GM12878 (cell line): ENCODE data around the gene SNX32.

Experiments used
- CHD1 ChIP-seq: IDR thresholded peaks from 2 replicates; pipeline ENCODE4 v1.6.1; 2012; ENCODE audit warnings: low read depth, low read length, improper control_type of control experiment
- DPF2 ChIP-seq: fragments of 450-650 bp; IDR thresholded peaks from 2 replicates; pipeline ENCODE4 v1.6.1; 2017; ENCODE audit warnings: mild to moderate bottlenecking
- EGR1 ChIP-seq, 2 experiments: IDR thresholded peaks; 1 replicate in 1 of 2; 2 replicates in 1 of 2; pipeline ENCODE4 v1.6.1; 2011 to 2012; ENCODE audit warnings: low read depth in 2 of 2, low read length in 2 of 2, borderline replicate concordance in 1 of 2, mild to moderate bottlenecking in 1 of 2, moderate library complexity in 1 of 2
- FOS ChIP-seq: IDR thresholded peaks from 3 replicates; pipeline ENCODE4 v1.6.1; 2011; ENCODE audit warnings: borderline replicate concordance; ENCODE audit not compliant: insufficient read length; ENCODE audit errors: extremely low read depth
- PAX5 ChIP-seq: IDR thresholded peaks from 2 replicates; pipeline ENCODE4 v1.6.1; 2011; ENCODE audit warnings: low read depth, low read length, borderline replicate concordance
- POLR2A ChIP-seq: IDR thresholded peaks from 2 replicates; pipeline ENCODE4 v1.6.1; 2011; ENCODE audit warnings: low read depth, mild to moderate bottlenecking, low read length
- SMC3 ChIP-seq: IDR thresholded peaks from 2 replicates; pipeline ENCODE4 v1.6.1; 2011; ENCODE audit warnings: low read length, improper control_type of control experiment, borderline replicate concordance
- TCF3 ChIP-seq: IDR thresholded peaks from 2 replicates; pipeline ENCODE4 v1.6.1; 2012; ENCODE audit warnings: low read depth, mild to moderate bottlenecking, low read length, borderline replicate concordance; ENCODE audit not compliant: insufficient read depth
- TF ChIP-seq, protein P1 (sequence below), 3 experiments: IDR thresholded peaks in 2 of 3; conservative IDR thresholded peaks in 1 of 3; 2 replicates each; pipeline ENCODE4 v1.5.1; 2011; ENCODE audit warnings: low read depth in 3 of 3, low read length in 3 of 3, mild to moderate bottlenecking in 3 of 3, control low read depth in 2 of 3, moderate library complexity in 2 of 3, inconsistent platforms in 1 of 3, mixed read lengths in 1 of 3; ENCODE audit not compliant: control insufficient read depth in 2 of 3, insufficient read depth in 1 of 3; ENCODE audit errors: extremely low read depth in 1 of 3
- TF ChIP-seq, protein P2 (sequence below): fragments of 450-650 bp; IDR thresholded peaks from 2 replicates; pipeline ENCODE4 v1.6.1; 2017; ENCODE audit warnings: mild to moderate bottlenecking, low read depth, inconsistent platforms; ENCODE audit not compliant: poor library complexity, severe bottlenecking
- TF ChIP-seq, protein P3 (sequence below): IDR thresholded peaks from 2 replicates; pipeline ENCODE4 v1.6.1; 2012; ENCODE audit warnings: low read depth, low read length, improper control_type of control experiment

DNA sequence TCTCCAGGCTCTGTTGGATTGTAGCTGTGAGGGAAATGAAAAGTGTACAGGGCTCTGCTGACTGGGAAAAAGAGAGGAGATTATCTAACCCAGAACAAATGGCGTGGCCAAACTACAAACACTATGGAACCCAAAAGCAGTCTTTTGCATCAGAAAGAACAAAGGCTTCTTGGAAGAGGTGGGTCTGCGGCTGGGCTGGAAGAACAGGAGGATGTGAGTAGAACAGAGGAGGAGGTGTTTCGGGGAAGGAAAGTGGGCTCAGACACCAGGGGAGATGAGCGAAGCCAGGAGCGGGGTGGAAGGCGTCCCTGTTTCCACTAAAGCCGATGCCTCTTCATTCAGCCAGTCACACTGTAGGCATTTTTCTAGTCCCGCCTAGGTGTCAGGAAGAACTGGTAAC, 34.9 kb upstream of the SNX32 start:
- TF ChIP-seq TCF3: no peak
- no peak for TF ChIP-seq DPF2
- TF ChIP-seq POLR2A: no peak
- TF ChIP-seq, protein P1, sequence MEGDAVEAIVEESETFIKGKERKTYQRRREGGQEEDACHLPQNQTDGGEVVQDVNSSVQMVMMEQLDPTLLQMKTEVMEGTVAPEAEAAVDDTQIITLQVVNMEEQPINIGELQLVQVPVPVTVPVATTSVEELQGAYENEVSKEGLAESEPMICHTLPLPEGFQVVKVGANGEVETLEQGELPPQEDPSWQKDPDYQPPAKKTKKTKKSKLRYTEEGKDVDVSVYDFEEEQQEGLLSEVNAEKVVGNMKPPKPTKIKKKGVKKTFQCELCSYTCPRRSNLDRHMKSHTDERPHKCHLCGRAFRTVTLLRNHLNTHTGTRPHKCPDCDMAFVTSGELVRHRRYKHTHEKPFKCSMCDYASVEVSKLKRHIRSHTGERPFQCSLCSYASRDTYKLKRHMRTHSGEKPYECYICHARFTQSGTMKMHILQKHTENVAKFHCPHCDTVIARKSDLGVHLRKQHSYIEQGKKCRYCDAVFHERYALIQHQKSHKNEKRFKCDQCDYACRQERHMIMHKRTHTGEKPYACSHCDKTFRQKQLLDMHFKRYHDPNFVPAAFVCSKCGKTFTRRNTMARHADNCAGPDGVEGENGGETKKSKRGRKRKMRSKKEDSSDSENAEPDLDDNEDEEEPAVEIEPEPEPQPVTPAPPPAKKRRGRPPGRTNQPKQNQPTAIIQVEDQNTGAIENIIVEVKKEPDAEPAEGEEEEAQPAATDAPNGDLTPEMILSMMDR (IDR thresholded peaks at IDR 0.05 in 2 of 3, conservative IDR thresholded peaks at IDR 0.05 in 1 of 3; ENCODE audit: control insufficient read depth in 2 of 3, extremely low read depth in 1 of 3, insufficient read depth in 1 of 3, low read depth in 3 of 3, low read length in 3 of 3): no peak
- TF ChIP-seq EGR1 (IDR thresholded peaks at IDR 0.05; ENCODE audit: borderline replicate concordance in 1 of 2, low read depth in 2 of 2, low read length in 2 of 2): no peak
- TF ChIP-seq, protein P2, sequence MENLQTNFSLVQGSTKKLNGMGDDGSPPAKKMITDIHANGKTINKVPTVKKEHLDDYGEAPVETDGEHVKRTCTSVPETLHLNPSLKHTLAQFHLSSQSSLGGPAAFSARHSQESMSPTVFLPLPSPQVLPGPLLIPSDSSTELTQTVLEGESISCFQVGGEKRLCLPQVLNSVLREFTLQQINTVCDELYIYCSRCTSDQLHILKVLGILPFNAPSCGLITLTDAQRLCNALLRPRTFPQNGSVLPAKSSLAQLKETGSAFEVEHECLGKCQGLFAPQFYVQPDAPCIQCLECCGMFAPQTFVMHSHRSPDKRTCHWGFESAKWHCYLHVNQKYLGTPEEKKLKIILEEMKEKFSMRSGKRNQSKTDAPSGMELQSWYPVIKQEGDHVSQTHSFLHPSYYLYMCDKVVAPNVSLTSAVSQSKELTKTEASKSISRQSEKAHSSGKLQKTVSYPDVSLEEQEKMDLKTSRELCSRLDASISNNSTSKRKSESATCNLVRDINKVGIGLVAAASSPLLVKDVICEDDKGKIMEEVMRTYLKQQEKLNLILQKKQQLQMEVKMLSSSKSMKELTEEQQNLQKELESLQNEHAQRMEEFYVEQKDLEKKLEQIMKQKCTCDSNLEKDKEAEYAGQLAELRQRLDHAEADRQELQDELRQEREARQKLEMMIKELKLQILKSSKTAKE: no peak
- no peak for TF ChIP-seq PAX5
- TF ChIP-seq, protein P3, sequence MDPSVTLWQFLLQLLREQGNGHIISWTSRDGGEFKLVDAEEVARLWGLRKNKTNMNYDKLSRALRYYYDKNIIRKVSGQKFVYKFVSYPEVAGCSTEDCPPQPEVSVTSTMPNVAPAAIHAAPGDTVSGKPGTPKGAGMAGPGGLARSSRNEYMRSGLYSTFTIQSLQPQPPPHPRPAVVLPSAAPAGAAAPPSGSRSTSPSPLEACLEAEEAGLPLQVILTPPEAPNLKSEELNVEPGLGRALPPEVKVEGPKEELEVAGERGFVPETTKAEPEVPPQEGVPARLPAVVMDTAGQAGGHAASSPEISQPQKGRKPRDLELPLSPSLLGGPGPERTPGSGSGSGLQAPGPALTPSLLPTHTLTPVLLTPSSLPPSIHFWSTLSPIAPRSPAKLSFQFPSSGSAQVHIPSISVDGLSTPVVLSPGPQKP: no peak
- TF ChIP-seq CHD1: no peak
- TF ChIP-seq FOS: no peak
- no peak for TF ChIP-seq SMC3
